Measurements from ENCODE around the gene GOLPH3.

DNA sequence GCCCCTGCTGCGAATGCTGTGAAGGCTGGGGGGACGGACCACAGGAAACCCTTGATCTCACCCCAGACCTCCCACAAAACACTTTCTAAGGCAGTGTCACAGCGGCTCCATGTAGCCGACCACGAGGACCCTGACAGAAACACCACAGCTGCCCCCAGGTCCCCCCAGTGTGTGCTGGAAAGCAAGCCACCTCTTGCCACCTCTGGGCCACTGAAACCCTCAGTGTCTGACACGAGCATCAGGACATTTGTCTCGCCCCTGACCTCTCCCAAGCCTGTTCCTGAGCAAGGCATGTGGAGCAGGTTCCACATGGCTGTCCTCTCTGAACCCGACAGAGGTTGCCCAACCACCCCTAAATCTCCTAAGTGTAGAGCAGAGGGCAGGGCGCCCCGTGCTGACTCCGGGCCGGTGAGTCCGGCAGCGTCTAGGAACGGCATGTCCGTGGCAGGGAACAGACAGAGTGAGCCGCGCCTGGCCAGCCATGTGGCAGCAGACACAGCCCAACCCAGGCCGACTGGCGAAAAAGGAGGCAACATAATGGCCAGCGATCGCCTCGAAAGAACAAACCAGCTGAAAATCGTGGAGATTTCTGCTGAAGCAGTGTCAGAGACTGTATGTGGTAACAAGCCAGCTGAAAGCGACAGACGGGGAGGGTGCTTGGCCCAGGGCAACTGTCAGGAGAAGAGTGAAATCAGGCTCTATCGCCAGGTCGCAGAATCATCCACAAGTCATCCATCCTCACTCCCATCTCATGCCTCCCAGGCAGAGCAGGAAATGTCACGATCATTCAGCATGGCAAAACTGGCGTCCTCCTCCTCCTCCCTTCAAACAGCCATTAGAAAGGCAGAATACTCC, 84.7 kb downstream of the GOLPH3 start:
- TF ChIP-seq, protein P1, sequence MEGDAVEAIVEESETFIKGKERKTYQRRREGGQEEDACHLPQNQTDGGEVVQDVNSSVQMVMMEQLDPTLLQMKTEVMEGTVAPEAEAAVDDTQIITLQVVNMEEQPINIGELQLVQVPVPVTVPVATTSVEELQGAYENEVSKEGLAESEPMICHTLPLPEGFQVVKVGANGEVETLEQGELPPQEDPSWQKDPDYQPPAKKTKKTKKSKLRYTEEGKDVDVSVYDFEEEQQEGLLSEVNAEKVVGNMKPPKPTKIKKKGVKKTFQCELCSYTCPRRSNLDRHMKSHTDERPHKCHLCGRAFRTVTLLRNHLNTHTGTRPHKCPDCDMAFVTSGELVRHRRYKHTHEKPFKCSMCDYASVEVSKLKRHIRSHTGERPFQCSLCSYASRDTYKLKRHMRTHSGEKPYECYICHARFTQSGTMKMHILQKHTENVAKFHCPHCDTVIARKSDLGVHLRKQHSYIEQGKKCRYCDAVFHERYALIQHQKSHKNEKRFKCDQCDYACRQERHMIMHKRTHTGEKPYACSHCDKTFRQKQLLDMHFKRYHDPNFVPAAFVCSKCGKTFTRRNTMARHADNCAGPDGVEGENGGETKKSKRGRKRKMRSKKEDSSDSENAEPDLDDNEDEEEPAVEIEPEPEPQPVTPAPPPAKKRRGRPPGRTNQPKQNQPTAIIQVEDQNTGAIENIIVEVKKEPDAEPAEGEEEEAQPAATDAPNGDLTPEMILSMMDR (IDR thresholded peaks at IDR 0.05): no peak
- no peak for TF ChIP-seq POLR2AphosphoS5 (IDR thresholded peaks at IDR 0.05; ENCODE audit: insufficient read depth in 1 of 2, low read depth in 1 of 2)

Measured in vagina (tissue), 2 donors.